GM19035 (cell line): ENCODE results near the gene TLCD3B.
"Not testable (repeated sequence)": the region's sequence is repeated elsewhere in the genome, so short reads cannot be mapped to it uniquely, and the experiment has no call there.

Experiments used
- ATAC-seq: cut with Tn5 transposase; IDR thresholded peaks from one replicate; pipeline ENCODE4 v1.9.1; 2021; ENCODE audit not compliant: unreplicated experiment

TLCD3B gene

DNA sequence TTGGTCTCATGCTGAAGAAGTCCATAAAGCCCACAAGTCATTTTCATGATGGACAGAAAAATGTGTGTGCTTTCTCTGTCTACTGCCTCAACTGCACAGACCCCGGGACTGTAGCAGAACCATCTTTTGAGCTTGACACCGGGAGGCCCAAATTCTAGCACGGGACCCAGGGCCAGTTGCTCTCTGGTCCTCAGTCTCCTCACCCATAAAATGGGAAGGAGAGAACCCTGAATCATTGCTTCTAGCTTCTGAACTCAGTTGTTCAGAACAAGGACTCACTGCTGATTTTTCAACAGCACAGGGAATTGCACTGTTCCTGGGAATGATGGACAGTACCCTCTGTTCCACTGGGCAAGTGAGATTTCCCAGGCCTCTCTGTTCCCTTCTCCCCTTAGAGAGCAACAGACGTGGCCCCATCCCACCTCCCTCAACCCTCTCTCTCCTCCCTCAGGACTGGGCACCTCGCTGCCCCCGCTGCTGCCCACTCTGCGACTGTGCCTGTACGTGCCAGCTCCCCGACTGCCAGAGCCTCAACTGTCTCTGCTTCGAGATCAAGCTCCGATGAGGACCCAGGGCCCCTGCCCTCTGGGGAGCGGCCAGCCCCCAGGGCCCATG is 32.3 kb upstream of the TLCD3B start:
- ATAC-seq, result no peak

DNA sequence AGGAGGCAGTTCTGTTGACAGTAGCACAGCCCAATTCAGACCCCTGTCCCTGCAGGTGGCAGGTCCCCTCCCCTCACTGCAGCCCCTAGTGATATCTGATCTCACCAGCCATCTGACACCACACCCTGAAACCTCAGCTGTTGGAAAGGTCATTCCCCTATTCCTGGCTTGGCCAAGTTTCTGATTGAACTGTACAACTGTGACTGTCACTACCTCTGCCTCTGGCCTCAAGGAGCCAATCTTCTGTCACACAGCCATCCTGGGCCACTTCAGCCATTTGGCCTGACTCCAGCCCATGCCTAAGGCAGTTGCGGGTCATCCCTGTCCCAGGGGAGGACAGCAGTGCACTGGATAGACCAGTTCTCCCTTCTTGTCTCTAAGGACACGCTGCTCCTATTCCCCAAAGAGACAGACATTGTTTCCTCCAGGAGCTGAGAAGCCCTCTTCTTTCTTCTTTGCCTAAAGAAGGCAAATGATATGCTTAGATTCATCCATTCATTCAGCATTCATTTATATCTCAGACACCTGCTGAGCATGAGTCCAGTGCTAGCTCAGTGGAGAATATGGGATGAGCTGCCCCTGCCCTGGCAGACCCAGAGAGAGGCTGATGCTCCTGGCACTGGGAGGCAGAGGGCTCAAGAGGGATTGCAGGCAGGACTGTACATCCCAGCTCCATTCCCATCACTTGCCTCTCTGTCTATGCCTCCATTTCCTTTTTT is 29.9 kb upstream of the TLCD3B start:
- ATAC-seq, result no peak

DNA sequence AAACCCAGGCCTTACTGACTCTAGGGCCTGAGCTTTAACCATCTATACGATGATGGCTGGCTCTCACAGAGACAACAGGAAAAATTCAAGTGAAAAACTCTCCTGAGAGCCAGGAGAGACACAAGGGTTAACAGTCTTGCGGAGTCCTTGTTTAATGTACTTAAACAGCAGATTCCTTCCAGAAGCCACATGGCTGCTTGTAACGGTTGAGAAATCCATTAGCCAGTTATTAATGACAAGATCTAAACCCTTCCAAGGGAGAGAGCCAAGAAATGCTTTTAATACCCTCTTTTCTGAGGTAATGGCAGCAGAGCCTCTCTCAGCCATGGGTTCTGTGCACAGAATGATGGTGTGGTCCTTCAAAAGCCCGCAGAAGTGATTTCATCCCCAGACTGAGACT is 29.3 kb upstream of the TLCD3B start:
- ATAC-seq, result no peak

DNA sequence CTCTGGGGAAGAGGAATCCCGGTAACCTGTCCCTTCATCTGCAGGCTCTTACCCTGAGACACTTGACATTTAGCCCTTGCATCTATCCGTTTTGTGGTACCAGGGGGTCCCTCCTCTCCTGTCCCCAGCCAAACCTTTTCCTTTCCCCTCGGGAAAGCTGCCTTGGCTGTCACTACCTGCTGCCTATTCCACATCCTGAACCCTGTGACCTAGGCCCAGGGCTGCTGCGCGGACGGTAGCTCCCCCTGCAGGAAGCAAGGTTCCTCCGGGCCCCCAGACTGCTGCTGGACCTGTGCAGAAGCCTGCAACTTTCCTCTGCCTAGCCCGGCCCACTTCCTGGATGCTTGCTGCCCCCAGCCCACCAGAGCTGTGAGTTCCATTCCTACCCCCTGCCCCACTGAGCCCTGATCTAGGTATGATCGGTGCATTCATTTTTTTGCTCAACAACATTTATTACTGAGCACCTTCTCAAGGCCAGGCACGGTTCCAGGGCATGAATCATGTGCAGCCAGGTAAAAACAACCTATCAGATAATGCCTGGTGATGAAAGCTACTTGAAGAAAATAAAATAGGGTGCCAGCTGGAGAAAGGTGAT is 24.0 kb upstream of the TLCD3B start:
- no peak for ATAC-seq

DNA sequence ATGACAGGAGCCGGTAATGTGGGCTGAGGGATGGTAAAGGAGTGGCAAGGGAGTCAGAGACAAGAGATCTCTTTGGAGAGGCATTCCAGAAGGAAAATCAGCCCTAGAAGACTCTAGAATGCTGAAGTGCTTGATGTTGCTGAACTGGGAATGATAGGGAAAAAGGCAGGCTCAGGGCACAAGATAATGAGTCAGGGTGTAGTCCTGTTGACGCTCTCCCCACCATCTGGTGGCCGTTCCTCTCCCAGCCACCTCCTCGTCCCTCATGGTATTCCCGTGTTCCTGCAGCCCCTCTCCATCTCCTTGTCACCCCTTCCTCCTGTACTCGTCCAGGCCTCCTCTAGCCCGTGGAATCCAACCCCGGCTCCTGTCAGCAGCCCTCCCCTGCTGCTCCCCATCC is 23.4 kb upstream of the TLCD3B start:
- no peak for ATAC-seq

DNA sequence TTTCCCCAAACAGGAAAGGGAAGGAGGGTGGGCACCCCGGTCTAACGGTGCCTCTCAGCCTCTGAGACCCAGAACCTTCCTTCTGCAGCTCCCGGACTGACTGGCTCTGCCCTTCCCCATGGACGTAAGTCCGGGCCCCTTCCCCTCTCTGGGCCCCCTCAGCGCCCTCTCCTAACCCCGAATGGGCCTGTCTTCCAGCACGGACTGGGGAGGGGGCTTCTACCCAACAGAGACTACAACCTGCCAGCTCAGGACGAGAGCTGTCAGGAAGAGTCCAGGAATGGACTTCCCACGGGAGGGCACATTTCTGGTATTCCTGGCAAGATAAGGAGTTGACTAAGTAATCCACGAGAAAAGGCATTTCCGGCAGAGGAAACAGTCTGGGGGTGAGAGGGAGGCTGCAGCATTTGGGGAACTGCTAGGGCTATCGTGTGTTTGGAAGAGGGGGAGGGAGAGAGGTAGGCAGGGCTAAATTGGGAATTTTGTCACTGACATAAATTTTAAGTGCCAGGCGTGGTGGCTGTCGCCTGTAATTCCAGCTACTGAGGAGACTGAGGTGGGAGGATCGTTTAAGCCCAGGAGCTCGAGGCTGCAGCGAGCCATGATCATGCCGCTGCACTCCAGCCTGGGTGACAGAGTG is 22.4 kb upstream of the TLCD3B start:
- ATAC-seq, result no peak

DNA sequence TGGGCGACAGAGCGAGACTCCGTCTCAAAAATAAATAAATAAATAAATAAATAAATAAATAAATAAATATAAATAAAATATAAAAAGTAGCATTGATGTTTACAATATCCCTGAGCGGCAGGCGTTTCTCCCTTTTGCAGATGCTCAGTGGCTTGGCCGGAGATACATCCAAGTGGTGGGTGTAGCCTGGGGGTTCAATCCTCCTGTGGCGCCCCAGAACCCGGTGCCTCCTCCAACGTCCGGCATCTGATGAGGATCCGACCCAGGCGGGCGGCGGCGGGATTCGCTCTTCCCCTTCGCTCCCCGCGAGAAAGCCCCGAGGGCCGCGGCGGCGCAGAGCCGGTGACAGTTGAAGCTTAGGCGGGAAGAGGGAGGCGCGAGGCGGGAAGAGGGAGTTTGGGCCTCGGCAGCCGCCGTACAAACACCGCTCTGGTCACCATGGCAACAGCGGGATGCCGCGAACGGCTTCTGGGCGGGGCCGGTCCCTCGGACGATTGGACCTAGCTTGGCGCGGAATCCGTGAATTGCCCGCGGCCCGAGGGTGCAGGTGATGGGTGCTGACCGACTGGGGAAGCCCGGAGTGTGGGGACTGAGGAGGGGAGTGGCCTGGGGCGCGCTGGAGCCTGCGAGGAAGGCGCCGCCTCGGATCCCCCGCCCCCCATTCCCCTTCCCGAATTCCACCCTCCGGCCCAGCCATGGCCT is 21.8 kb upstream of the TLCD3B start:
- peak; percentile 76 for ATAC-seq

DNA sequence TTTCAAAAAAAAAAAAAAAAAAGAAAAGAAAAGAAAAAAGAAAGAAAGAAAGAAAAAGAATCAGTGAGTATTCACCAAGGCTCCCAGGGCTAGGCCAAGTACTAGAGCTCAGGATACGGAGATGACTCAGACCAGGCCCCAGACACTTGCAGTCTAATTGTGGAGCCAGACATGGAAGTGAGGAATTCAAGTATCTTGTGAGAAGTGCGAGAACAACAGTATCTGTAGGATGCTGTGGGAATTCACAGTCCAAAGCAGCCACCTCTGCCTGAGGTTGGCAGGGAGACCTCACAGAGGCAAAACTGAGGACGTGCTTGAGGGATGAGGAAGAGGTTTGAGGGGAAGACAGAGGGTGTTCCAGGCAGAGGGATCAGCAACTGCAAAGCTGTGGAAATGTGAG is 20.4 kb upstream of the TLCD3B start:
- no peak for ATAC-seq

DNA sequence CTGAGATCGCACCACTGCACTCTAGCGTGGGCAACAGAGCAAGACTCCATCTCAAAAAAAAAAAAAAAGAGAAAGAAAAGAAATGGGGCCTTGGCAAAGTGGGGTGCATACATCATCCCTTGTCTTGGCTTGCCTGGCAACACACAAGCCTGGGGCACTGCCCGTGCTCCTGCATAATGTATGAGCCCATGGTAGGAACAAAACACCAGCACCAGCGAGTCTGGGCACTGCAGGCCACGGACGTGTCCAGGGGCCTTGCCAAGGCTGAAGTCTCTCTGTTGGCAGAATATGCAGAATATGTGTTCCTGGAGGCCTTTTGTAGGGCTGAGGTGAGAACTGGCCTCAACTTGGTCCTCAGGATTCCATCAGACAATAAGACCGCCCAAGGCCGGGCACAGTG is 18.8 kb upstream of the TLCD3B start:
- no peak for ATAC-seq

DNA sequence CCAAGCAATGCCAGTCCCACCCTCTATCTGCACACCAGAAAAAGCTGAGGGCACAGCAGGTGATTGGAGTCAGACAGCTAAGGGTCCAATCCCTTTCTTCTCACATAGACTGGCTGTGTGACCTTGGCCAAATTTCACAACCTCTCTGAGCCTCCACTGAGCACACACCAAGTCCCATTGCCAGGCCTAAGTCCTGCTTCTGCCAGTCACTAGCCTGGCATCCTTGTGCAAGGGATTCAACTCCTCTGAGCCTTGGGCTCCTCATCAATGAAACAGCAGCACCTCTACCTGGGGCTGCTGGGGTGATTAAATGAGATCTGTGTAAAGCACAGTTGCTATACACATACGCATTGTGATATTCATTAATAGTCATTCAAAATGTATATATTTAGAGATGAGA is 15.5 kb upstream of the TLCD3B start:
- ATAC-seq, result no peak

DNA sequence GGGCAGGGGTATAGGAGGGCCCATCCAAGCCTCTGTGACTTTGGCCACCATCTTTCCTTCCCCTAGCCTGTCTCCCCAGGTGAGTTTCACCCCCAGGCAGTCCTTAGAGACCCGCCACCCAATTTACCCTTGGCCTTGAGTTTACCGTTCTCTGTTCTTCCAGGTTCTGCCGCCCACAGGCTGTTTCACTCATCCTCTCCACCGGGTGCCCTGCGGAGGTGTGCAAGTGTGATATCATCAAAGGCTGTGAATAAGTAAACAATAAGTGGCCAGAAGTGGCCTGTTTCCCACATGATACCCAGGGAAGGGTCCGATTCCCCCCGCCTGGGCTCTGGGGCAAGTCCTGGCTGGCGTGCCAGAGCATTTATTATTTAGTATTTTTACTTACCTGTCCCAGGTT is 15.1 kb upstream of the TLCD3B start:
- ATAC-seq, result no peak

DNA sequence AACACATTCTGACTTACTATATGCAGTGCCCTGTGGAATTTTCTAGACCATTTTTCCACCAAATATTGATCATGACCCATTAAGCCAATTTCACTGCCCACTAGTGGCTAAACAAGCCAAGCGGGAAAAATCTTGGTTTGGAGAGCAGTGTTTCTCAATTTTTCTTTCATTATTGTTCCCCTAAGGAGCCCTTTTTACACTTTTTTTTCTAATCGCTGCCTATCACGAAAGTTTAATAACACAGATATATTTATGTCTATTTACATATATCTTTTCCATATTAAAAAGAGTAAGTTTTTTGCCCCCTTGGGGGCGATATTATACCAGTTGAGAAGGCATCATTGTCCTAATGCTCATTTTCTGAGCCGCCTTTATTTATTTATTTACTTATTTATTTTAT is 10.8 kb upstream of the TLCD3B start:
- ATAC-seq, result no peak

DNA sequence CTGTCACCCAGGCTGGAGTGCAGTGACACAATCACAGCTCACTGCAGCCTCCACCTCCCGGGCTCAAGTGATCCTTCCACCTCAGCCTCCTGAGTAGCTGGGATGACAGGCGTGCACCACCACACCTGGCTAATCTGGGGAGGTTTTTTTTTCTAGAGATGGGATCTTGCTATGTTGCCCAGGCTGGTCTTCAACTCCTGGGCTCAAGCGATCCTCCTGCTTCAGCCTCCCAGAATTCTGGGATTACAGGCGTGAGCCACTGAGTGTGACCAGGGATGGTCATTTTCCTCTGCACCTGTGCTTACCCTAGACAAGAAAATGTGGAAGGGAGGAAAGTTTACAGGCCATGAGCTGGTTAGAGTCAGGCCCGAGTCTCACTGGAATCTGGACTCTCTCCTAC is 9.6 kb upstream of the TLCD3B start:
- not testable (repeated sequence) for ATAC-seq

DNA sequence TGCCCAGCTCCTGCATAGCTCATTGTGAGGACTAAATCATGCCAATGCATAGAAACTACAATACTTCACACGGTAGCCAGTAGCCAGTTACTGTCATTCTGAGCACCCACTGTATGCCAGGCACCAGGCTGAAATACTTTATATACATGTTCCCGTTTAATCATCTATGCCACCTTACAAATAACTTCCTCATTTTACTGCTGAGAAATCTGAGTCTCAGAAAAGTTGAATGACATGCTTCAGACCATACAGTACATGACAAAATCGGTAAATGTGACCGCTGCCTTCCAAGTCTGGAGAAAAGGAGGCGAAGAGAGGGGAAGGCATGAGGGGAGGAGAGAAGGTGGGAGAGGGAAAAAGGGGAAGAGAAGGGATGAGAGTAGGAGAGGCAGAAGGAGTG is 9.2 kb upstream of the TLCD3B start:
- no peak for ATAC-seq

DNA sequence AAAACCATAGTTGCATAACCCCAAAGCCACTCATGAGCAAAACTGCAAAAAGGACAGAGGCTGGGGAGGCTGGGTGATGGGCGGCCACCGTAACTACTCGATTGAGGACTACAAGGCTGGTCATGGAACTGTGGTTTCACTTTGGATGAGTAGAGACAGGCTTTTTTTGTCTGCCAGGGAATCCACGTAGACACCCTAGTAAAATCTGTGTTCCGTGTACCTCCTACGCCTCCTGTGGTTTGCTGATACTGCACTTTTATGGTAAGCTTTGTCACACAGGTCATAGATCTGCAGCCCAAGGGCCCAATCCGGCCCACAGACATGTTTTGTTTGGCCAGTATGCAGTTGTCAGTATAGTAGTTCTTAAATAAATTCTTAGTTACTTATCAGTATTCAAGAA is 2.2 kb upstream of the TLCD3B start:
- ATAC-seq, result no peak

DNA sequence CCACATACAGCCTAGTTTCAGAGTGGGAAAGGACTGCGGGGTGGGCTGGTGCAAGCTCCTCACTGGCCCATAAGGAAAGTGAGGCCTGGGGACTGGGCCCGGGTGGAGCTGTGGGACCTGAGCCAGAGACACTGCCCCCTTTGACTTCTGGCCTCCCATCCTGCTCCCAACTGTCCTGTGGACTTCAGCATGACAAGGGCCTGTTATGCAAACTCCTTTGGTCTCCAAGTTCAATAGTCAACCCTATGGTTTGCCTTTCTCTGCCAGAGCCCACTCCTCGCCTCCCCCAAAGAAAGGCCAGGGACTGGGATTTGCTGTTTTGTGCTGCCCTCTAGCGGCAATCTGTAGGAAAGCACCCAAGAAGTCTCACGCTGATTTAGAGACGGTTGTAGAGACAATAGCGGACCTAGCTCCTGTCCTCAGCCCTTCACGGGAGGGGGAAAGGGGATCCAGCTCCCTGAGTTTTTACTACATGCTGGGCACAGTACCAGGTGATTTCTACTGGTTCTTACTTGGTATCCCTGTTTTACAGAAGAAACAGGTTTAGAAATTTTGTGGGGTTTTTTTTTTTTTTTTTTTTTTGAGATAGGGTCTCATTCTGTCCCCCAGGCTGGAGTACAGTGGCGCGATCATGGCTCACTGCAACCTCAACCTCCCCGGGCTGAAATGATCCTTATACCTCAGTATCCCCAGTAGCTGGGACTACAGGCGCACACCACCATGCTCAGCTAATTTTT is 1.2 kb upstream of the TLCD3B start:
- ATAC-seq, result no peak

DNA sequence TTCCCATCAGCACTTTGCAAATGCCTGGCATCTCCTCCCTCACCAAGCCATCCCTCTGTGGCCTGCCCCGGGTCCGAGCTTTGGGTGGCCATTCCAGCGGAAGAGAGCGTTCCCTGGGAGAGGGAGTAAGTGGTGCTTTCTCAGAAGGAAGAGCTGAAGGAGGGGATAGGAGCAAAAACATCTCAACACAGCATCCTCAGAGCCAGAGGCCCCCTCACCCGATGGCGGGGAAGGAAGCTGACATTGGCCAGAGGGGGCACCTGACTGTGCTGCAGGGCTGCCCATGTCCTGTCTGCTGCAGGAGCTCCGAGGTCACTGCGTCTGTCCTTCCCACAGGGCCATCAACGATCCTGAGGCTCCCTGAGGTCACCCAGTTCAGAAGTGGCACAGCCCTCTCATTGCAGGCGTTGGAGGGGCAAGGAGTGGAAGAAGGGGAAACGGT is 427 bp upstream of the TLCD3B start:
- ATAC-seq, result no peak

DNA sequence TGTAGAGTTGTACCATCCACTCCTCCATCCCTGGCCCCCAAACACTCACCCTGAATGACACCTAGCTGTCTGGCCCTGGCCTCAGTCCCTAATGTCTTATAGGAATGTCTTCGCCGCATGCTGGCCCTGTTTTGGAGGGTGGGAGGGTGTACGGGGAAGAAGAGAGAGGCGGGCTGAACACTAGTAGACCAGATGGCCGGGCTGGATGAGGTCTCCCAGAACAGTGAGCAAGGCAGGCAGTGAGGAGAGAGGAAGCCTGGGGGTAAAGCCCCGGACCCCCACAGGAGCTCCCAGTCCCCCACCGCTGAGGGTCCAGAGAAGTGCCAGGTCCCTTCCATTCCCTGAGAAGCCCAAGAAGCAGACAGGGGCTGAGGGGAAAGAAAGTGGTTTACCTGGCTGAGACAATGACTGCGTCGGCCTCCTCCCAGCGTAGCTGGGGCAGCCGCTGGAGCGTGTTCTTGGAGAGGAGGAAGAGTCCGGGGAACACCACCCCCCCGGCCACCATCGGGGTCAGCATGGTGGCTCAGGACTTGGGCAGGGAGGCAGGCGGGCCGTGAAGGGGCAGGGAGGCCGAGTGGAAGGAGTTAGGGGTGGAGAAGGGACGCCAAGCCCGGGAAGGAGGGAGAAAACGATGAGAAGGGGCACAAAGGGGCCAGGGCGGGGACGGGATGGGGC is 923 bp downstream of the TLCD3B start:
- ATAC-seq, result no peak

DNA sequence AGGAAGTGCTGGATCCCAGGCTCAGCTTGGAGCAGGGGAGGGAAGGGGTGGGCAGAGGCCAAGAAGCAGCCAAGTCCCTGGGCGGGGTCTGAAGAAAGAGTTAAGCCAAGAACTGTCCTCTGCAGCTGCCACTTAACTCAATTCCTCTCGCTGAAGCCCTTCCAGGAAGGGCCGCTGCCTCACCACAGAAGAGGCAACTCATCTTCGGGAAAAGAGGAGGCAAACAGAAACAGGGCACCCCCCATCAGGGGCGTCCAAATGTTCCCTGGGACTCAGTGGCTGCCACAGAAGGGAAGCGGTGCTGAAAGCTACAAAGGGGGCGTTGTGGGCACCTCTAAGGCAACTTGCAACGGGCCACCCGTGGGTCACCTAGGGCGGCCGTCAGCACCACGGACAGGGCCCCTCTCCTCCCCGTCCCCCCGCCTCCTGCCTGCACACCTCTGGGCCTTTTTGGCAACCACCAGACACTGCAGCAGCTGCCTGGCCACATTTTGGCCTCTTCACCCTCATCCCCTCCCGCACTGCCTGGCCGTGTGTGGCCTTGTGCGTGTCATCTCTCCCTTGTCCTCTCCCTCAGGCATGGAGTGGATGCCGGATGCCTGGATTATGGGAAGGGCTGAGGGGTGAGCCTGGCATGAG is 2.5 kb downstream of the TLCD3B start:
- no peak for ATAC-seq
